Keratinocyte (primary cell): ENCODE measurements around the gene FCMR. TPM values are rescaled to one million over a fixed set of nuclear protein-coding genes. Genes with fewer than 3 reads are reported as not detected.

ENCODE experiments used
- DNase-seq: peaks from one replicate; pipeline ENCODE4 v3.0.0-alpha.2; 2011; ENCODE audit warnings: low read depth, missing footprints, low spot score
- FAIRE-seq: peaks from 2 replicates; lab custom pipeline; 2011; peaks lifted over from hg19 to GRCh38; lab: Jason Lieb, UNC
- H2AFZ ChIP-seq: 2 replicates; pipeline ENCODE4 v1.6.0; 2012; ENCODE audit warnings: low read length, control low read depth, inconsistent platforms; ENCODE audit not compliant: control insufficient read depth
- H3K27ac ChIP-seq: 2 replicates; pipeline ENCODE4 v1.5.1; 2011; ENCODE audit warnings: low read length; ENCODE audit not compliant: control insufficient read depth, insufficient read depth
- H3K27me3 ChIP-seq: 3 replicates; pipeline ENCODE4 v1.6.0; 2011; ENCODE audit warnings: low read length; ENCODE audit not compliant: control insufficient read depth, insufficient read depth; ENCODE audit errors: extremely low read depth
- H3K36me3 ChIP-seq, 2 experiments: 2 replicates in 1 of 2; 3 replicates in 1 of 2; pipeline ENCODE4 v1.5.1; 2011; ENCODE audit warnings: low read length in 2 of 2, mild to moderate bottlenecking in 1 of 2; ENCODE audit not compliant: control insufficient read depth in 2 of 2, insufficient read depth in 2 of 2; ENCODE audit errors: extremely low read depth in 1 of 2
- H3K4me1 ChIP-seq: 3 replicates; pipeline ENCODE4 v1.5.1; 2011; ENCODE audit warnings: low read length; ENCODE audit not compliant: control insufficient read depth, insufficient read depth; ENCODE audit errors: extremely low read depth
- H3K4me2 ChIP-seq: 3 replicates; pipeline ENCODE4 v1.6.0; 2011; ENCODE audit warnings: low read depth, low read length; ENCODE audit not compliant: control insufficient read depth, insufficient read depth; ENCODE audit errors: extremely low read depth
- H3K4me3 ChIP-seq, 3 experiments: fragments of 200-600 bp in 1 of 3; sonication (generic) in 1 of 3; 2 replicates in 2 of 3; 3 replicates in 1 of 3; pipeline ENCODE4 v1.5.1; 2011 to 2016; ENCODE audit warnings: low read length in 3 of 3, mild to moderate bottlenecking in 3 of 3, control low read depth in 2 of 3, inconsistent platforms in 1 of 3, low read depth in 1 of 3, mixed read lengths in 1 of 3, mixed run types in 1 of 3, moderate library complexity in 1 of 3; ENCODE audit not compliant: control insufficient read depth in 2 of 3, insufficient read depth in 2 of 3; ENCODE audit errors: extremely low read depth in 1 of 3
- H3K79me2 ChIP-seq: 2 replicates; pipeline ENCODE4 v1.6.0; 2012; ENCODE audit warnings: low read length; ENCODE audit not compliant: control insufficient read depth, insufficient read depth
- H3K9ac ChIP-seq: 3 replicates; pipeline ENCODE4 v1.6.0; 2011; ENCODE audit warnings: low read length; ENCODE audit not compliant: control insufficient read depth, insufficient read depth; ENCODE audit errors: extremely low read depth
- H3K9me1 ChIP-seq: 3 replicates; pipeline ENCODE4 v1.6.0; 2011; ENCODE audit warnings: low read length; ENCODE audit not compliant: control insufficient read depth, insufficient read depth; ENCODE audit errors: extremely low read depth
- H3K9me3 ChIP-seq: 2 replicates; pipeline ENCODE4 v1.5.1; 2012; ENCODE audit warnings: low read depth, low read length; ENCODE audit not compliant: control insufficient read depth
- H4K20me1 ChIP-seq: 3 replicates; pipeline ENCODE4 v1.6.0; 2011; ENCODE audit warnings: low read length; ENCODE audit not compliant: control insufficient read depth, insufficient read depth; ENCODE audit errors: extremely low read depth
- CTCF ChIP-seq, 3 experiments: IDR thresholded peaks in 1 of 3; conservative IDR thresholded peaks in 1 of 3; optimal IDR thresholded peaks in 1 of 3; 2 replicates in 2 of 3; 3 replicates in 1 of 3; pipeline versions ENCODE3 to v1.5.1; 2011; ENCODE audit warnings: low read length in 3 of 3, mild to moderate bottlenecking in 3 of 3, moderate library complexity in 2 of 3, control low read depth in 1 of 3, inconsistent platforms in 1 of 3; ENCODE audit not compliant: insufficient read depth in 2 of 3; ENCODE audit errors: extremely low read depth in 1 of 3
- EZH2 ChIP-seq: IDR thresholded peaks from one replicate; pipeline ENCODE4 v1.6.1; 2012; ENCODE audit warnings: inconsistent platforms, mild to moderate bottlenecking, low read length, moderate library complexity
- dilution Hi-C: fragments of 300-500 bp; cut with MboI; formaldehyde crosslinking; loops from one replicate; pipeline ENCODE4 v1.7.0; 2020; ENCODE audit warnings: low sequenced_read_pairs; ENCODE audit not compliant: extremely low pct_ligation_motif_present
- polyA plus RNA-seq, 5 experiments: library from polyadenylated mRNA; depleted of rRNA in 3 of 5; stranded (reverse) in 3 of 5; stranded (forward) in 1 of 5; unstranded in 1 of 5; fragments of >200 nt; gene quantifications; 1 replicate in 1 of 5; 2 replicates in 3 of 5; 3 replicates in 1 of 5; pipeline versions ENCODE4 v1.2.1 to v1.2.3, GENCODE V29; 2011 to 2012; ENCODE audit warnings: missing spikeins in 2 of 5, low read depth in 1 of 5, low replicate concordance in 1 of 5

Gene FCMR
- polyA plus RNA-seq, 1 donor (not counting 4 experiments of a cell fraction or from before 2014, with no cell fraction given): 1.8 TPM

- H3K27me3 ChIP-seq: no peaks in the 10 kb centered on the region
- peaks cover 0 to 15% of the 10 kb centered on the region in 2 experiments for H3K36me3 ChIP-seq
- no peak overlapping the region for H3K4me3 ChIP-seq
- H3K27ac ChIP-seq: no peak overlapping the region
- no peak for FAIRE-seq
- H3K79me2 ChIP-seq: no peaks in the 10 kb centered on the region
- H3K9me3 ChIP-seq: no peaks in the 10 kb centered on the region
- H3K9me1 ChIP-seq: no peaks in the 10 kb centered on the region
- no peak overlapping the region for H3K4me2 ChIP-seq
- H2AFZ ChIP-seq: no peak overlapping the region
- no peak overlapping the region for H3K9ac ChIP-seq
- DNase-seq: no peak
- TF ChIP-seq CTCF (optimal IDR thresholded peaks at IDR 0.05 in 1 of 3, IDR thresholded peaks at IDR 0.05 in 1 of 3, conservative IDR thresholded peaks at IDR 0.05 in 1 of 3; ENCODE audit: extremely low read depth in 1 of 3, insufficient read depth in 2 of 3, low read length in 3 of 3): no peak
- no peak for TF ChIP-seq EZH2
- H4K20me1 ChIP-seq: no peaks in the 10 kb centered on the region
- dilution Hi-C loops: no loop called here
- H3K4me1 ChIP-seq: peaks cover 48% of the 10 kb centered on the region
These were observed 19.8 kb downstream of the FCMR start for GRCh38 chr1:206901944-206902343.

- no peak overlapping the region for H3K4me3 ChIP-seq
- no peaks in the 10 kb centered on the region for H3K79me2 ChIP-seq
- H3K9ac ChIP-seq: no peak overlapping the region
- no peak overlapping the region for H3K27ac ChIP-seq
- H3K36me3 ChIP-seq: peaks cover 0 to 11% of the 10 kb centered on the region in 2 experiments
- TF ChIP-seq EZH2: no peak
- dilution Hi-C loops: no loop called here
- H3K9me1 ChIP-seq: no peaks in the 10 kb centered on the region
- DNase-seq (no peak), FAIRE-seq (no peak)
- no peaks in the 10 kb centered on the region for H4K20me1 ChIP-seq
- no peaks in the 10 kb centered on the region for H3K27me3 ChIP-seq
- no peak overlapping the region for H3K4me2 ChIP-seq
- no peak overlapping the region for H2AFZ ChIP-seq
- H3K4me1 ChIP-seq: peaks cover 52% of the 10 kb centered on the region
- H3K9me3 ChIP-seq: no peaks in the 10 kb centered on the region
These were observed 21.6 kb downstream of the FCMR start for GRCh38 chr1:206900149-206900548.

- Histone ChIP-seq H4K20me1 (no peaks in the 10 kb centered on the region), H3K9me1 (no peaks in the 10 kb centered on the region), H3K79me2 (no peaks in the 10 kb centered on the region), H3K27ac (no peak overlapping the region), H3K9me3 (no peaks in the 10 kb centered on the region), H3K4me1 (peaks cover 52% of the 10 kb centered on the region), H2AFZ (no peak overlapping the region), H3K4me2 (no peak overlapping the region), H3K27me3 (no peaks in the 10 kb centered on the region), H3K4me3 (no peak overlapping the region), H3K9ac (no peak overlapping the region), H3K36me3 (peaks cover 0 to 9% of the 10 kb centered on the region in 2 experiments)
- dilution Hi-C loops: no loop called here
- TF ChIP-seq CTCF (optimal IDR thresholded peaks at IDR 0.05 in 1 of 3, IDR thresholded peaks at IDR 0.05 in 1 of 3, conservative IDR thresholded peaks at IDR 0.05 in 1 of 3; ENCODE audit: extremely low read depth in 1 of 3, insufficient read depth in 2 of 3, low read length in 3 of 3) (no peak), EZH2 (no peak)
- FAIRE-seq (no peak), DNase-seq (no peak)
These were observed 22.0 kb downstream of the FCMR start for GRCh38 chr1:206899717-206900116.
